HepG2 (cell line): Measurements from ENCODE around the gene NEU1. TPM values are rescaled to one million over a fixed set of nuclear protein-coding genes. Genes with fewer than 3 reads are reported as not detected.

ENCODE experiments used
- ATAC-seq: fragments of 200-7000 bp; cut with Tn5 transposase; 3 replicates; pipeline ENCODE4 v1.9.1; 2020; ENCODE audit warnings: mild to moderate bottlenecking, moderate library complexity
- BruUV-seq: library from RNA; stranded (reverse); fragments of 400-500 nt; replicated peaks from 2 replicates; lab custom pipeline; 2021; lab: Mats Ljungman, UMichigan
- CTCF ChIA-PET: fragments of 300-600 bp; formaldehyde crosslinking; extraction: SDS; loops from one replicate; lab custom pipeline; 2021; ENCODE audit warnings: low total read pairs, inconsistent platforms, low intra/inter-chr PET ratio; lab: Yijun Ruan, JAX
- POLR2A ChIA-PET: fragments of 350-600 bp; sonication (Branson Sonifier 250); formaldehyde crosslinking; loops from one replicate; lab custom pipeline; 2020; ENCODE audit warnings: antibody characterized with exemption, inconsistent platforms; lab: Yijun Ruan, JAX
- DNase-seq: peaks from one replicate; pipeline ENCODE4 v3.0.0-alpha.2; 2015; ENCODE audit warnings: low spot score
- FAIRE-seq: peaks from 3 replicates; lab custom pipeline; 2011; peaks lifted over from hg19 to GRCh38; lab: Jason Lieb, UNC
- H2AFZ ChIP-seq: one replicate; pipeline ENCODE4 v1.6.1; 2011; ENCODE audit warnings: low read length, inconsistent platforms
- H3K27ac ChIP-seq: fragments of 300-600 bp; 3 replicates; pipeline ENCODE4 v1.8.0; 2011; ENCODE audit warnings: mixed run types, mild to moderate bottlenecking, mixed read lengths, low read length, inconsistent platforms; ENCODE audit not compliant: insufficient read depth; ENCODE audit errors: extremely low read length
- H3K27me3 ChIP-seq, 2 experiments: fragments of 200-600 bp in 1 of 2; 2 replicates in 1 of 2; 3 replicates in 1 of 2; pipeline versions ENCODE4 v1.6.0 to v1.8.0; 2011; ENCODE audit warnings: low read length in 2 of 2, mild to moderate bottlenecking in 2 of 2, moderate library complexity in 2 of 2, inconsistent platforms in 1 of 2; ENCODE audit not compliant: insufficient read depth in 2 of 2, control insufficient read depth in 1 of 2
- H3K36me3 ChIP-seq, 2 experiments: fragments of 200-600 bp in 1 of 2; replicated peaks in 1 of 2; 2 replicates in 1 of 2; 3 replicates in 1 of 2; pipeline versions ENCODE4 v1.5.1 to v1.8.0; 2011; ENCODE audit warnings: low read length in 2 of 2, inconsistent platforms in 1 of 2; ENCODE audit not compliant: insufficient read depth in 2 of 2, control insufficient read depth in 1 of 2
- H3K4me1 ChIP-seq: 2 replicates; pipeline ENCODE4 v1.5.1; 2012; ENCODE audit warnings: low read length, inconsistent platforms; ENCODE audit not compliant: insufficient read depth
- H3K4me2 ChIP-seq: 2 replicates; pipeline ENCODE4 v1.6.0; 2011; ENCODE audit warnings: low read depth, low read length, inconsistent platforms
- H3K4me3 ChIP-seq, 3 experiments: fragments of 200-600 bp in 1 of 3; sonication (generic), shearing (Covaris generic) in 1 of 3; replicated peaks in 1 of 3; 2 replicates each; pipeline ENCODE4 v1.5.1; 2011 to 2016; ENCODE audit warnings: low read length in 3 of 3, inconsistent platforms in 2 of 3, low read depth in 2 of 3, mild to moderate bottlenecking in 2 of 3, control low read depth in 1 of 3, mixed read lengths in 1 of 3; ENCODE audit not compliant: insufficient read depth in 1 of 3
- H3K79me2 ChIP-seq: one replicate; pipeline ENCODE4 v1.6.1; 2011; ENCODE audit warnings: low read length, inconsistent platforms; ENCODE audit not compliant: insufficient read depth
- H3K9ac ChIP-seq: 2 replicates; pipeline ENCODE4 v1.6.0; 2011; ENCODE audit warnings: mild to moderate bottlenecking, low read depth, low read length, inconsistent platforms; ENCODE audit not compliant: insufficient read depth
- H3K9me3 ChIP-seq: 2 replicates; pipeline ENCODE4 v1.5.1; 2012; ENCODE audit warnings: mild to moderate bottlenecking, low read length
- H4K20me1 ChIP-seq: 2 replicates; pipeline ENCODE4 v1.6.0; 2011; ENCODE audit warnings: inconsistent platforms, mild to moderate bottlenecking, low read length, moderate library complexity; ENCODE audit not compliant: insufficient read depth
- DMAP1 ChIP-seq: IDR thresholded peaks from 2 replicates; pipeline ENCODE4 v1.6.1; 2016
- GABPB1 ChIP-seq: IDR thresholded peaks from 2 replicates; pipeline ENCODE4 v1.6.1; 2016; ENCODE audit warnings: mild to moderate bottlenecking, missing genetic modification reagents, moderate library complexity, missing compliant biosample characterization
- KDM4B ChIP-seq: sonication (generic); formaldehyde crosslinking; IDR thresholded peaks from 2 replicates; pipeline ENCODE4 v1.4.0; 2020; ENCODE audit warnings: missing genetic modification reagents
- MTF1 ChIP-seq: sonication (generic); formaldehyde crosslinking; IDR thresholded peaks from 2 replicates; pipeline ENCODE4 v1.5.0; 2020; ENCODE audit warnings: missing genetic modification reagents
- ONECUT2 ChIP-seq: sonication (generic); formaldehyde crosslinking; IDR thresholded peaks from 2 replicates; pipeline ENCODE4 v1.4.0; 2020; ENCODE audit warnings: missing genetic modification reagents
- PATZ1 ChIP-seq: sonication (generic); formaldehyde crosslinking; IDR thresholded peaks from 2 replicates; pipeline ENCODE4 v1.4.0; 2020; ENCODE audit warnings: missing genetic modification reagents
- PHF8 ChIP-seq: sonication (generic); formaldehyde crosslinking; IDR thresholded peaks from 2 replicates; pipeline ENCODE4 v1.5.0; 2020; ENCODE audit warnings: missing genetic modification reagents
- RNF2 ChIP-seq: fragments of 450-650 bp; conservative IDR thresholded peaks from 2 replicates; pipeline ENCODE4 v1.6.1; 2016; ENCODE audit warnings: low read depth
- SP140L ChIP-seq: sonication (generic); formaldehyde crosslinking; IDR thresholded peaks from 2 replicates; pipeline ENCODE4 v1.4.0; 2020; ENCODE audit warnings: missing genetic modification reagents, borderline replicate concordance
- TAF1 ChIP-seq: sonication (generic); formaldehyde crosslinking; IDR thresholded peaks from 2 replicates; pipeline ENCODE4 v1.4.0; 2020; ENCODE audit warnings: missing genetic modification reagents
- ZNF136 ChIP-seq: sonication (generic); formaldehyde crosslinking; IDR thresholded peaks from 2 replicates; pipeline ENCODE4 v1.8.1; 2022; ENCODE audit warnings: low read depth, mild to moderate bottlenecking, moderate library complexity, missing genetic modification reagents
- ZNF260 ChIP-seq: sonication (generic); formaldehyde crosslinking; IDR thresholded peaks from 2 replicates; pipeline ENCODE4 v1.4.0; 2020; ENCODE audit warnings: missing genetic modification reagents, low read depth, mild to moderate bottlenecking, borderline replicate concordance
- ZNF292 ChIP-seq: sonication (generic); formaldehyde crosslinking; IDR thresholded peaks from 2 replicates; pipeline ENCODE4 v1.8.1; 2022; ENCODE audit warnings: mild to moderate bottlenecking, low read depth, missing genetic modification reagents, borderline replicate concordance
- ZNF33B ChIP-seq: sonication (generic); formaldehyde crosslinking; IDR thresholded peaks from 2 replicates; pipeline ENCODE4 v1.5.1; 2020; ENCODE audit warnings: mild to moderate bottlenecking, missing genetic modification reagents
- ZNF691 ChIP-seq: sonication (generic); formaldehyde crosslinking; IDR thresholded peaks from 2 replicates; pipeline ENCODE4 v1.4.0; 2020; ENCODE audit warnings: missing genetic modification reagents, low read depth, mild to moderate bottlenecking, borderline replicate concordance
- ZNF772 ChIP-seq: sonication (generic); formaldehyde crosslinking; IDR thresholded peaks from 2 replicates; pipeline ENCODE4 v1.5.0; 2020; ENCODE audit warnings: mild to moderate bottlenecking, missing genetic modification reagents
- ZSCAN31 ChIP-seq: sonication (generic); formaldehyde crosslinking; IDR thresholded peaks from 2 replicates; pipeline ENCODE4 v1.5.0; 2020; ENCODE audit warnings: low read depth, mild to moderate bottlenecking, missing genetic modification reagents
- WGBS: methylation state at CpG from one replicate; pipeline ENCODE4 v1.1.6; 2017; ENCODE audit warnings: low lambda C conversion rate; 5-methylcytosine and 5-hydroxymethylcytosine counted together
- in situ Hi-C: cut with HindIII; loops from 2 replicates; pipeline ENCODE4 v1.10.0; 2017; ENCODE audit warnings: low pct_unique_long_range_greater_than_20kb; ENCODE audit not compliant: extremely low pct_ligation_motif_present
- intact Hi-C: fragments of 100-400 bp; cut with micrococcal nuclease; formaldehyde crosslinking; loops from one replicate; pipeline ENCODE4 v1.10.0; 2022; ENCODE audit not compliant: unreplicated experiment
- polyA plus RNA-seq, 8 experiments: library from polyadenylated mRNA; depleted of rRNA in 3 of 8; stranded (reverse) in 7 of 8; unstranded in 1 of 8; fragments of >200 nt; fragmentation: Illumina TruSeq in 4 of 8; extraction: Trizol in 4 of 8; gene quantifications; 2 replicates each; pipeline versions ENCODE4 v1.2.1 to v1.2.3, GENCODE V29; 2011 to 2016; ENCODE audit warnings: low read depth in 4 of 8, missing spikeins in 1 of 8, mixed read lengths in 1 of 8; ENCODE audit not compliant: insufficient read depth in 1 of 8
- total RNA-seq, 5 experiments: library from RNA; depleted of rRNA; stranded (reverse); fragments of >200 nt; fragmentation: Illumina TruSeq; extraction: Trizol; gene quantifications; 2 replicates each; pipeline ENCODE4 v1.2.3, GENCODE V29; 2016; ENCODE audit warnings: low read depth in 1 of 5
- TF ChIP-seq, protein P1 (sequence below): sonication (generic); formaldehyde crosslinking; IDR thresholded peaks from 2 replicates; pipeline ENCODE4 v1.5.1; 2020; ENCODE audit warnings: mild to moderate bottlenecking, moderate library complexity, missing genetic modification reagents

Gene NEU1
- total and polyA plus RNA-seq, 2 of the 13 experiments (the other 11 are each of a cell fraction or from before 2014, with no cell fraction given) = 215 to 297 TPM

DNA sequence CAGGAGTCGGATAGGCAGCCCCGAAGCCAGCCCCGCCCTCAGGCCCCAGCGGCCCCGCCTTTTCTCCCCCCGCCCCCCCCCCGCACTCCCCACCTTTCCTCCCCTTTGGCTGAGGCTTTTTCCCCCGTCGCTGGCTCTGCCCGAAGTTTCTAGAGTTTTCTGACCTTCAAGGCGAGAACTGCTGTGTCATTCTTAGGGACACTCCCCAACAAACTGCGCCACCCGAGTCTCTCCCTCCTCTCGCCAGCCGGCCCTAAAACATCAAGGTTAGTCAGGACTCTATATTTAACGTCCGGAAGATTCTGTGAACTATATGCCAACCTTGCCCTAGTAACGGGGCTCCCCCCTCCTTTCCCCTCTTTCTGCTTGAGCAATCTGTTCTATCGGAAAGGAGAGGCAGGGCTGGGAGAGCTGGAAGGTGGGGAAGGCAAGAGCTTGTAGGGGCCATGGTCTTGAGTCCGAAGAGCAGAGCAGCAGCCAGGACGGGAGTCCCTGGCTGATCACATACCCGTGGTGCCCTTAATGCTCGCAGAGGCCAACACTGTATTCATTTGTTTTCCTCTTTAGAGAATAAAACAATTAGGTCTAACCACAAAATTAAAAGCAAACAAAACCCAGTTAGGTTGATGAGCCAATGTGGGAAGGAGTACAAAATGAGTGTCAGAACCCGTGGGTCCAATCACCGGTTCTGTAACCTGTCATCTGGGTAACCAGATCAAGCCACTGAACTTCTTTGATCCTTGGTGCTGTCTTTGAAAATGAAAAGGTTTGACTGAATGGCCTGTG is 40.4 kb downstream of the NEU1 start:
- H4K20me1 ChIP-seq = no peaks in the 10 kb centered on the region
- intact Hi-C loops = loop anchor here (2.0 kb wide), 1 partner anchor 141 kb away; the partner anchor contains the start of gene LY6G5C
- peaks cover 27% of the 10 kb centered on the region for H3K79me2 ChIP-seq
- ChIA-PET POLR2A (interaction anchor here (0.6 to 6.9 kb wide), 17 partner anchors 8 to 1207 kb away, joined by 3 to 66 read pairs (median 5); partner anchors contain the start of genes APOM, BAG6, CLIC1 and GPANK1), CTCF (no interaction called here)
- H2AFZ ChIP-seq = peak overlapping the region; percentile 81
- H3K36me3 ChIP-seq = no peaks in the 10 kb centered on the region
- peak; percentile 18 for FAIRE-seq
- peaks cover 67% of the 10 kb centered on the region for H3K4me1 ChIP-seq
- WGBS = under 1% methylated on average over 25 of the region's 25 CpGs
- peak overlapping the region; percentile 72 for H3K9ac ChIP-seq
- H3K27ac ChIP-seq = peak overlapping the region; percentile 86
- peak; percentile 67 for DNase-seq
- H3K4me3 ChIP-seq = peak overlapping the region; percentile 67 to 91 (median 87)
- BruUV-seq = TSS peak; percentile 51
- H3K4me2 ChIP-seq = peak overlapping the region; percentile 76
- in situ Hi-C loops = no loop called here
- no peaks in the 10 kb centered on the region for H3K9me3 ChIP-seq
- H3K27me3 ChIP-seq = no peaks in the 10 kb centered on the region
- ATAC-seq = peak; percentile 47
- 0 out of 2 replicates have a peak, but pooled peaks have one; percentile 49 for TF ChIP-seq ZNF33B
- 0 out of 2 replicates have a peak, but pooled peaks have one; percentile 53 for TF ChIP-seq ZNF772 (CRISPR knock-in tag)
- TF ChIP-seq, protein P1, sequence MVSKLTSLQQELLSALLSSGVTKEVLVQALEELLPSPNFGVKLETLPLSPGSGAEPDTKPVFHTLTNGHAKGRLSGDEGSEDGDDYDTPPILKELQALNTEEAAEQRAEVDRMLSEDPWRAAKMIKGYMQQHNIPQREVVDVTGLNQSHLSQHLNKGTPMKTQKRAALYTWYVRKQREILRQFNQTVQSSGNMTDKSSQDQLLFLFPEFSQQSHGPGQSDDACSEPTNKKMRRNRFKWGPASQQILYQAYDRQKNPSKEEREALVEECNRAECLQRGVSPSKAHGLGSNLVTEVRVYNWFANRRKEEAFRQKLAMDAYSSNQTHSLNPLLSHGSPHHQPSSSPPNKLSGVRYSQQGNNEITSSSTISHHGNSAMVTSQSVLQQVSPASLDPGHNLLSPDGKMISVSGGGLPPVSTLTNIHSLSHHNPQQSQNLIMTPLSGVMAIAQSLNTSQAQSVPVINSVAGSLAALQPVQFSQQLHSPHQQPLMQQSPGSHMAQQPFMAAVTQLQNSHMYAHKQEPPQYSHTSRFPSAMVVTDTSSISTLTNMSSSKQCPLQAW (CRISPR knock-in tag) = peak; percentile 27; the same call in 1 of the 2 replicates
- no peak for TF ChIP-seq ONECUT2 (CRISPR knock-in tag)
- TF ChIP-seq GABPB1 (CRISPR knock-in tag) = peak; percentile 10; the same call in 1 of the 2 replicates
- peak; percentile 50; the same call in 1 of the 2 replicates for TF ChIP-seq ZSCAN31 (CRISPR knock-in tag)
- TF ChIP-seq ZNF292 = peak; percentile 38; the same call in 1 of the 2 replicates
- peak; percentile 65 for TF ChIP-seq TAF1 (CRISPR knock-in tag)
- TF ChIP-seq RNF2 = no peak
- TF ChIP-seq PATZ1 (CRISPR knock-in tag) = peak; percentile 72
- TF ChIP-seq ZNF691 (CRISPR knock-in tag) = 0 out of 2 replicates have a peak, but pooled peaks have one; percentile 22
- no peak for TF ChIP-seq MTF1 (CRISPR knock-in tag)
- TF ChIP-seq SP140L (CRISPR knock-in tag) = no peak
- TF ChIP-seq ZNF260 (CRISPR knock-in tag) = no peak
- TF ChIP-seq DMAP1 (CRISPR knock-in tag) = 0 out of 2 replicates have a peak, but pooled peaks have one; percentile 49
- 0 out of 2 replicates have a peak, but pooled peaks have one; percentile 15 for TF ChIP-seq KDM4B
- TF ChIP-seq ZNF136 (CRISPR knock-in tag) = peak; percentile 67; the same call in 1 of the 2 replicates
- peak; percentile 16; the same call in 1 of the 2 replicates for TF ChIP-seq PHF8 (CRISPR knock-in tag)
